B cell (primary cell): ENCODE data around the gene LYAR. TPM values are rescaled to one million over a fixed set of nuclear protein-coding genes. Genes with fewer than 3 reads are reported as not detected.
"Not testable (repeated sequence)": the region's sequence is repeated elsewhere in the genome, so short reads cannot be mapped to it uniquely, and the experiment has no call there.

Experiments
- ATAC-seq: fragments of 200-7000 bp; cut with Tn5 transposase; one replicate; pipeline ENCODE4 v1.10.0; 2021; ENCODE audit warnings: low read depth, mild to moderate bottlenecking, moderate number of reproducible peaks, moderate library complexity
- CTCF ChIA-PET: fragments of 350-600 bp; sonication (Branson Sonifier 250); formaldehyde crosslinking; loops from one replicate; lab custom pipeline; 2021; ENCODE audit warnings: antibody characterized with exemption, inconsistent platforms; lab: Charles Lee
- POLR2A ChIA-PET: fragments of 350-600 bp; sonication (Branson Sonifier 250); formaldehyde crosslinking; loops from one replicate; lab custom pipeline; 2021; ENCODE audit warnings: antibody characterized with exemption; lab: Charles Lee
- DNase-seq: peaks from one replicate; pipeline ENCODE4 v3.0.0; 2013
- H2AFZ ChIP-seq: 2 replicates; pipeline ENCODE4 v1.6.1; 2012; ENCODE audit warnings: mild to moderate bottlenecking, low read depth, low read length; ENCODE audit not compliant: insufficient read depth, poor library complexity, severe bottlenecking
- H3K27ac ChIP-seq, 2 donors: 1 replicate in 1 of 2; 2 replicates in 1 of 2; pipeline ENCODE4 v1.5.1; 2012 to 2013; ENCODE audit warnings: low read length in 2 of 2, mild to moderate bottlenecking in 2 of 2, moderate library complexity in 1 of 2
- H3K27me3 ChIP-seq, 4 experiments: fragments of 200-600 bp in 1 of 4; sonication (generic) in 1 of 4; replicated peaks in 1 of 4; 1 replicate in 2 of 4; 2 replicates in 2 of 4; pipeline versions ENCODE4 v1.6.1 to v1.7.0; 2013 to 2016; ENCODE audit warnings: low read length in 3 of 4, mild to moderate bottlenecking in 2 of 4, mixed read lengths in 1 of 4, moderate library complexity in 1 of 4; ENCODE audit not compliant: insufficient read depth in 4 of 4, control insufficient read depth in 3 of 4; ENCODE audit errors: control extremely low read depth in 1 of 4
- H3K36me3 ChIP-seq, 2 experiments: replicated peaks in 1 of 2; 1 replicate in 1 of 2; 2 replicates in 1 of 2; pipeline versions ENCODE4 v1.6.1 to v1.7.1; 2013; ENCODE audit warnings: low read length in 1 of 2; ENCODE audit not compliant: insufficient read depth in 2 of 2, control insufficient read depth in 1 of 2; ENCODE audit errors: control extremely low read depth in 1 of 2, extremely low read depth in 1 of 2
- H3K4me1 ChIP-seq, 2 donors: fragments of 200-600 bp in 1 of 2; sonication (generic) in 1 of 2; 1 replicate in 1 of 2; 2 replicates in 1 of 2; pipeline versions ENCODE4 v1.5.1 to v1.6.1; 2013 to 2017; ENCODE audit warnings: low read length in 2 of 2; ENCODE audit not compliant: control insufficient read depth in 2 of 2, insufficient read depth in 2 of 2
- H3K4me2 ChIP-seq: replicated peaks from 2 replicates; pipeline ENCODE3; 2012; ENCODE audit warnings: mild to moderate bottlenecking, low read depth, low read length; ENCODE audit not compliant: poor library complexity, severe bottlenecking
- H3K4me3 ChIP-seq, 5 experiments: fragments of 200-600 bp in 1 of 5; sonication (generic) in 1 of 5; 1 replicate in 3 of 5; 2 replicates in 2 of 5; pipeline versions ENCODE4 v1.5.1 to v1.7.0; 2011 to 2016; ENCODE audit warnings: low read length in 4 of 5, mild to moderate bottlenecking in 4 of 5, low read depth in 2 of 5, control low read depth in 1 of 5, moderate library complexity in 1 of 5; ENCODE audit not compliant: insufficient read depth in 1 of 5; ENCODE audit errors: control extremely low read depth in 1 of 5, extremely low read depth in 1 of 5
- H3K79me2 ChIP-seq: fragments of 200-600 bp; sonication (generic); one replicate; pipeline ENCODE4 v1.6.0; 2016; ENCODE audit warnings: low read length; ENCODE audit not compliant: control insufficient read depth, insufficient read depth
- H3K9ac ChIP-seq: fragments of 200-600 bp; sonication (generic); 2 replicates; pipeline ENCODE4 v1.6.1; 2017; ENCODE audit warnings: mild to moderate bottlenecking, low read length, moderate library complexity
- H3K9me3 ChIP-seq, 3 donors: one replicate each; pipeline versions ENCODE4 v1.6.1 to v1.7.1; 2013; ENCODE audit warnings: low read length in 2 of 3; ENCODE audit not compliant: control insufficient read depth in 2 of 3, insufficient read depth in 1 of 3; ENCODE audit errors: control extremely low read depth in 1 of 3
- H4K20me1 ChIP-seq: 2 replicates; pipeline ENCODE4 v1.6.0; 2012; ENCODE audit warnings: mild to moderate bottlenecking, low read length; ENCODE audit not compliant: insufficient read depth, control insufficient read depth, poor library complexity, severe bottlenecking
- H3K27ac Mint-ChIP-seq: one replicate; pipeline ENCODE4 v1.8.0; 2021; ENCODE audit warnings: mixed read lengths
- H3K27me3 Mint-ChIP-seq: one replicate; pipeline ENCODE4 v1.8.0; 2021; ENCODE audit warnings: mixed read lengths
- H3K4me1 Mint-ChIP-seq: one replicate; pipeline ENCODE4 v1.8.0; 2021; ENCODE audit warnings: mixed read lengths
- H3K4me3 Mint-ChIP-seq: one replicate; pipeline ENCODE4 v1.8.0; 2021; ENCODE audit warnings: mixed read lengths
- H3K9me3 Mint-ChIP-seq: one replicate; pipeline ENCODE4 v1.8.0; 2022; ENCODE audit warnings: mixed read lengths; ENCODE audit not compliant: insufficient read depth
- EZH2 ChIP-seq: IDR thresholded peaks from 2 replicates; pipeline ENCODE4 v1.6.1; 2012; ENCODE audit warnings: borderline replicate concordance, low read depth, mild to moderate bottlenecking, moderate library complexity, low read length; ENCODE audit not compliant: insufficient read depth, poor library complexity, severe bottlenecking
- WGBS: methylation state at CpG from one replicate; pipeline ENCODE4 v1.1.5; 2013; ENCODE audit warnings: missing lambda C conversion rate; ENCODE audit not compliant: insufficient coverage; 5-methylcytosine and 5-hydroxymethylcytosine counted together
- intact Hi-C: fragments of 100-400 bp; cut with micrococcal nuclease; formaldehyde crosslinking; loops from one replicate; pipeline ENCODE4 v1.10.0; 2022
- polyA plus RNA-seq: library from polyadenylated mRNA; depleted of rRNA; stranded (reverse); fragments of >200 nt; gene quantifications from 2 replicates; pipeline ENCODE4 v1.2.3, GENCODE V29; 2012
- total RNA-seq, 2 donors: library from RNA; stranded (reverse); fragments of 120-200 nt in 1 of 2; gene quantifications; 1 replicate in 1 of 2; 2 replicates in 1 of 2; pipeline versions ENCODE4 v1.2.3 to v1.2.4, GENCODE V29; 2013 to 2022
- TF ChIP-seq, protein P1 (sequence below): fragments of 200-600 bp; IDR thresholded peaks from one replicate; pipeline ENCODE4 v1.8.0; 2022; ENCODE audit warnings: antibody characterized with exemption, mild to moderate bottlenecking

LYAR gene
- total and polyA plus RNA-seq, 2 donors (not counting 1 experiment from before 2014, with no cell fraction given): 3.0 to 11.5 TPM

DNA sequence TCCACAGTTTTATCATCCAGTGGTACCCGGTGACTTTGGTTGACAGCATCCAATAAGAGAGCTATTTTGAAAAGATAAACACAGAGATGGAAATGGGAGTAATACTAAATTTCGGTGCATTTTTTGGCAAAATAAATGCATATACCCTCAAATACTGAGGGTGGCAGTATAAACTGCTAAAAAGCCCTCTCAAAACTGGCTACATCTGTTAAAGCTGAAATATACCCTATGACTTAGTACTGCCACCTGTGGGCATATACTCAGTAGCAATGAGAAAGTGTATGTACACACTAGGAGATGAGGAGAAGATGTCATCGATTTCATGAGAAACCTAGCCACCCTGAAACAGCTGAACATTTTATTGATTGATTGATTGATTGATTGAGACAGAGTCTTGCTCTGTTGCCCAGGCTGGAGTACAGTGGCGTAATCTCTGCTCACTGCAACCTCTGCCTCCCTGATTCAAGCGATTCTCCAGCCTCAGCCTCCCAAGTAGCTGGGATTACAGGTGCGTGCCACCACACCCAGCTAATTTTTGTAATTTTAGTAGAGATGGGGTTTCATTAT lies 29.7 kb downstream of the LYAR start:
- TF ChIP-seq EZH2: no peak
- TF ChIP-seq, protein P1, sequence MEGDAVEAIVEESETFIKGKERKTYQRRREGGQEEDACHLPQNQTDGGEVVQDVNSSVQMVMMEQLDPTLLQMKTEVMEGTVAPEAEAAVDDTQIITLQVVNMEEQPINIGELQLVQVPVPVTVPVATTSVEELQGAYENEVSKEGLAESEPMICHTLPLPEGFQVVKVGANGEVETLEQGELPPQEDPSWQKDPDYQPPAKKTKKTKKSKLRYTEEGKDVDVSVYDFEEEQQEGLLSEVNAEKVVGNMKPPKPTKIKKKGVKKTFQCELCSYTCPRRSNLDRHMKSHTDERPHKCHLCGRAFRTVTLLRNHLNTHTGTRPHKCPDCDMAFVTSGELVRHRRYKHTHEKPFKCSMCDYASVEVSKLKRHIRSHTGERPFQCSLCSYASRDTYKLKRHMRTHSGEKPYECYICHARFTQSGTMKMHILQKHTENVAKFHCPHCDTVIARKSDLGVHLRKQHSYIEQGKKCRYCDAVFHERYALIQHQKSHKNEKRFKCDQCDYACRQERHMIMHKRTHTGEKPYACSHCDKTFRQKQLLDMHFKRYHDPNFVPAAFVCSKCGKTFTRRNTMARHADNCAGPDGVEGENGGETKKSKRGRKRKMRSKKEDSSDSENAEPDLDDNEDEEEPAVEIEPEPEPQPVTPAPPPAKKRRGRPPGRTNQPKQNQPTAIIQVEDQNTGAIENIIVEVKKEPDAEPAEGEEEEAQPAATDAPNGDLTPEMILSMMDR: peak; percentile 59
- peaks cover 7% of the 10 kb centered on the region for H3K27me3 Mint-ChIP-seq
- no peaks in the 10 kb centered on the region for H3K79me2 ChIP-seq
- peaks cover 0 to 6% (median 0%) of the 10 kb centered on the region in 4 experiments for H3K27me3 ChIP-seq
- ATAC-seq (peak; percentile 80), DNase-seq (peak; percentile 42)
- intact Hi-C loops: loop anchor here (2.0 kb wide), 1 partner anchor 75 kb away; no protein-coding TSS in a partner anchor
- H2AFZ ChIP-seq: no peak overlapping the region
- H3K4me1 Mint-ChIP-seq: no peaks in the 10 kb centered on the region
- ChIA-PET POLR2A (no interaction called here), CTCF (interaction anchor here (0.7 to 2.4 kb wide), 8 partner anchors 9 to 247 kb away, joined by 3 to 16 read pairs (median 6); partner anchors contain the start of genes LYAR, TMEM128 and ZBTB49)
- H3K27ac ChIP-seq: no peak overlapping the region
- no peak overlapping the region for H3K4me3 ChIP-seq
- H3K4me3 Mint-ChIP-seq: no peak overlapping the region
- no peaks in the 10 kb centered on the region for H3K9me3 Mint-ChIP-seq
- H3K36me3 ChIP-seq: no peaks in the 10 kb centered on the region
- H3K27ac Mint-ChIP-seq: no peak overlapping the region
- no peaks in the 10 kb centered on the region for H4K20me1 ChIP-seq
- no CpG with 5 or more reads among the region's 6 CpGs for WGBS
- no peaks in the 10 kb centered on the region for H3K9me3 ChIP-seq
- H3K9ac ChIP-seq: no peak overlapping the region
- H3K4me1 ChIP-seq: no peaks in the 10 kb centered on the region
- no peak overlapping the region for H3K4me2 ChIP-seq

DNA sequence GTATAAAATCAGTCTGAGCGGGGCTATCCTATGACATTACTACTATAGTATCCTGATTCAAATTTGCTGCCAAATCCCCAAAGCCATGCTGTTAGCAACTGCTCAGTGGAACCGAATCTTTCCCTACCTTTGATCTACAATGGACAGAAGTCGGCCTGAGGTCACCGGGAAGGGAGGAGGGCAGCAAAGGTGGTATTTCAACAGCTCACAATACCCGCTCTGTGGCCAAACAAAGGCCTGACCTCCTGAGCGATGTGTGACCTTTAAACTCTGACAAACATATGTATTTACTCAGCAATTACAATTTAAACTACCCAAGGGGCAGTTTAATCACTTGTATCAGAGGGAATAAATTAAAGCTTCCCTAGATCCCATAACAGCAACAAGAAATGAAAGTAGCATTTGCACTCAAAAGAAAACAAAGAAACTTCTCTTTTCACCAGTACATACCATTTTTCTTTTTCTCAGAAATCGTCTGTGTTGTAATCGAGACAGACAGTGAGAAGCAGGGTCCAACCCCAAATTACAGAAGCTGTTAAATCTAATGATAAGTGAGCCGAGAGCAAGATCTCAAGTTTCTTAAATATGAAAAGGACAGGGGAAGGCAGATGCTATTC lies 30.4 kb downstream of the LYAR start:
- no peaks in the 10 kb centered on the region for H3K4me1 ChIP-seq
- POLR2A ChIA-PET: no interaction called here
- intact Hi-C loops: loop anchor here (2.0 kb wide), 1 partner anchor 75 kb away; no protein-coding TSS in a partner anchor
- no peak overlapping the region for H3K27ac ChIP-seq
- WGBS: 70% methylated on average over 4 of the region's 9 CpGs
- no peak for DNase-seq
- no peaks in the 10 kb centered on the region for H3K9me3 ChIP-seq
- Mint-ChIP-seq H3K9me3 (no peaks in the 10 kb centered on the region), H3K27me3 (peaks cover 11% of the 10 kb centered on the region), H3K4me1 (no peaks in the 10 kb centered on the region), H3K4me3 (no peak overlapping the region), H3K27ac (no peak overlapping the region)
- no peaks in the 10 kb centered on the region for H3K36me3 ChIP-seq
- H3K9ac ChIP-seq: no peak overlapping the region
- ATAC-seq: no peak
- H3K79me2 ChIP-seq: no peaks in the 10 kb centered on the region
- no peak for TF ChIP-seq EZH2
- TF ChIP-seq, protein P1: no peak
- no peak overlapping the region for H3K4me3 ChIP-seq
- peaks cover 0 to 11% (median 0%) of the 10 kb centered on the region in 4 experiments for H3K27me3 ChIP-seq
- CTCF ChIA-PET: interaction anchor here (0.6 to 2.4 kb wide), 10 partner anchors 8 to 248 kb away, joined by 3 to 16 read pairs (median 5); partner anchors contain the start of genes LYAR, TMEM128 and ZBTB49
- H2AFZ ChIP-seq: no peak overlapping the region
- no peak overlapping the region for H3K4me2 ChIP-seq
- no peaks in the 10 kb centered on the region for H4K20me1 ChIP-seq

DNA sequence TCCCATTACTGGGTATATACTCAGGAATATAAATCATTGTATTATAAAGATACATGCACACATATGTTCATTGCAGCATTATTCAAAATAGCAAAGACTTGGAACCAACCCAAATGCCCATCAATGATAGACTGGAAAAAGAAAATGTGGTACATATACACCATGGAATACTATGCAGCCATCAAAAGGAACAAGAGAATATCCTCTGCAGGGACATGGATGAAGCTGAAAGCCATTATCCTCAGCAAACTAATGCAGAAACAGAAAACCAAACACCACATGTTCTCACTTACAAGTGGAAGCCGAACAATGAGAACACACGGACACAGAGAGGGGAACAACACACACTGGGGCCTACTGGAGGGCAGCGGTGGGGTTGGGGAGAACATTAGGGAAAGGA lies 32.2 kb downstream of the LYAR start:
- H3K4me3 Mint-ChIP-seq, H3K9me3 ChIP-seq, ATAC-seq, DNase-seq, H4K20me1 ChIP-seq, POLR2A ChIA-PET, H3K79me2 ChIP-seq, H2AFZ ChIP-seq, H3K36me3 ChIP-seq, H3K9me3 Mint-ChIP-seq, H3K4me3 ChIP-seq, H3K4me1 ChIP-seq, H3K27ac Mint-ChIP-seq, intact Hi-C loops, CTCF ChIA-PET, H3K9ac ChIP-seq, H3K4me2 ChIP-seq, H3K4me1 Mint-ChIP-seq, H3K27ac ChIP-seq: not testable (repeated sequence)
- WGBS: 100% methylated on average over 1 of the region's 3 CpGs
- peaks cover 0 to 17% (median 3%) of the 10 kb centered on the region in 4 experiments for H3K27me3 ChIP-seq
- H3K27me3 Mint-ChIP-seq: peaks cover 15% of the 10 kb centered on the region
